Liver (tissue), 2 donors: Measurements from ENCODE around the gene TMEM14C.

Source experiments
- JUND ChIP-seq, 2 donors: IDR thresholded peaks; 2 replicates each; pipeline ENCODE4 v1.6.1; 2016; ENCODE audit warnings: antibody characterized with exemption in 2 of 2
- TF ChIP-seq, protein P1 (sequence below): IDR thresholded peaks from 2 replicates; pipeline ENCODE4 v1.6.1; 2016; ENCODE audit warnings: antibody characterized with exemption
- donor health status: healthy.

DNA sequence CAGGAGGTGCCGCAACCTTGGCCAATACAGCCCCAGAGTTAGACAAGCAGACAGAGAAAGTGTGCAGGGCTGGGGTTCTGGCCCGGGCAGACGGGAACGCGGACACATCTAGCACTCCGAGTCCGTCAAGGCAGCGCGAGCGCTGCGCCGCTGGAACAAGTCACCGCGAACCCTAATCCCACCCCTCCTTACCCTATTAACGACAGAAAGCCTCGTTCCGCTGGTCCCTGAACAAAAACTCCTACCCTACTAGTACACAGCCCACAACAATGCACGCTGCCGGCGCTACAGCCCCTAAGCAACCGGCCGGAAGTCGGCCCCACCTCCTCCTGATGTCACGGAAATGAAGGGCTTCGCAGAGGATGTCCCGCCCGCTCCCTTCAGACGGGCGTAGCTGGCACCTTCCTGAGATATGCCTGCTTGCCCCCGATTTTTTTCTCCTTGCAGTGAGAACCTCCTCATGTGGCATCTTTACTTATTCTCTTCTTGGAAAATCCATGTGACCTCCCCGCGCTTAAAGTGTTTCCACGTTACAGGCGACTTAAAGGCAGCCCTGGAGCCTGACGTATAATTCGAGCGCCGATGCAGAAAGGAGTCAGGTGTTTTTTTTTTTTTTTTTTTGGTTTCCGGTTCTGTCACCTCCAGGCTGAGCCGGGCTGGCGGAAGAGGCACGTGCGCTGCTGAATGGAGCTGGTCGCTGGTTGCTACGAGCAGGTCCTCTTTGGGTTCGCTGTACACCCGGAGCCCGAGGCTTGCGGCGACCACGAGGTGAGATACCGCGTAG, 28.4 kb upstream of the TMEM14C start, which contains the start of the genes C6orf52 and PAK1IP1:
- TF ChIP-seq, protein P1, sequence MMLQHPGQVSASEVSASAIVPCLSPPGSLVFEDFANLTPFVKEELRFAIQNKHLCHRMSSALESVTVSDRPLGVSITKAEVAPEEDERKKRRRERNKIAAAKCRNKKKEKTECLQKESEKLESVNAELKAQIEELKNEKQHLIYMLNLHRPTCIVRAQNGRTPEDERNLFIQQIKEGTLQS = no peak
- peak in 1 of 2 donors; percentile 51 for TF ChIP-seq JUND (IDR thresholded peaks at IDR 0.05)
